Mucosa of descending colon (tissue), 3 donors: ENCODE measurements around the gene HELB. TPM values are rescaled to one million over a fixed set of nuclear protein-coding genes. Genes with fewer than 3 reads are reported as not detected.

Experiments used
- ATAC-seq: fragments of 200-7000 bp; cut with Tn5 transposase; one replicate; pipeline ENCODE4 v1.9.1; 2020; ENCODE audit warnings: mild to moderate bottlenecking, moderate library complexity
- DNase-seq, 3 donors: peaks; one replicate each; pipeline ENCODE4 v3.0.0-alpha.2; 2020
- H3K36me3 ChIP-seq: fragments of 200-600 bp; one replicate; pipeline ENCODE4 v1.8.0; 2021; ENCODE audit warnings: low read depth, mild to moderate bottlenecking
- H3K4me1 ChIP-seq: fragments of 200-600 bp; one replicate; pipeline ENCODE4 v1.8.0; 2021; ENCODE audit warnings: low read depth, mild to moderate bottlenecking
- H3K4me3 ChIP-seq: fragments of 200-600 bp; one replicate; pipeline ENCODE4 v1.8.0; 2021; ENCODE audit warnings: mild to moderate bottlenecking
- H3K9me3 ChIP-seq: fragments of 200-600 bp; one replicate; pipeline ENCODE4 v1.8.0; 2021; ENCODE audit warnings: mild to moderate bottlenecking
- intact Hi-C, 2 donors: fragments of 100-400 bp; cut with DNase I in 1 of 2; cut with micrococcal nuclease in 1 of 2; formaldehyde crosslinking; loops; one replicate each; pipeline versions ENCODE4 v1.11.0 to v1.11.1; 2022; cut with DNase I, micrococcal nuclease
- total RNA-seq, 3 donors: library from RNA; stranded (reverse); fragmentation: NEBNext Ultra II Directional in 2 of 3; extraction: Animal tissue kit (Norgen Biotek cat#: 25700) in 2 of 3; gene quantifications; one replicate each; pipeline versions ENCODE4 v1.2.1 to v1.2.4, GENCODE V29; 2021 to 2023
- TF ChIP-seq, protein P1 (sequence below): fragments of 200-600 bp; IDR thresholded peaks from one replicate; pipeline ENCODE4 v1.8.0; 2022; ENCODE audit warnings: antibody characterized with exemption, mild to moderate bottlenecking
- donor health status: DM: no; HTN: no; CAD: no; lungs with moderate emphysema.
- donor health status: DM: no; HTN: no; CAD: no.
- donor health status: DM: no; HTN: yes; CAD: no.

HELB gene
- total RNA-seq, 3 donors from 2014 or later = 3.8 to 6.0 (median 5.4) TPM

DNA sequence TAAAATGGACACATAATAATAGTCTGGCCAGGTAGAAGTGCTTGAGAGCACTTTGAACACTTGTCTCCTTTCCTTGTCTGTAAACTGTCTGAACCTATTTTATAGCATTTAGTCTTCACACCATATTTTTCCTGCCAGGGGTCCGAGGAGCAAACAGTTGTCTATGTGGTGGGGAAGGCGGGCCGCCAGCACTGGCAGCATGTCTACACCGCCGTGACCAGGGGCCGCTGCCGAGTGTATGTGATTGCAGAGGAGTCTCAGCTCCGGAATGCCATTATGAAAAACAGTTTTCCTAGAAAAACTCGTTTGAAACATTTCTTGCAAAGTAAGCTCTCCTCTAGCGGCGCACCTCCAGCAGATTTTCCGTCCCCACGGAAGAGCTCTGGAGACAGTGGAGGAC is 28.7 kb downstream of the HELB start:
- H3K36me3 ChIP-seq = no peaks in the 10 kb centered on the region
- ATAC-seq = no peak
- H3K9me3 ChIP-seq = no peaks in the 10 kb centered on the region
- TF ChIP-seq, protein P1, sequence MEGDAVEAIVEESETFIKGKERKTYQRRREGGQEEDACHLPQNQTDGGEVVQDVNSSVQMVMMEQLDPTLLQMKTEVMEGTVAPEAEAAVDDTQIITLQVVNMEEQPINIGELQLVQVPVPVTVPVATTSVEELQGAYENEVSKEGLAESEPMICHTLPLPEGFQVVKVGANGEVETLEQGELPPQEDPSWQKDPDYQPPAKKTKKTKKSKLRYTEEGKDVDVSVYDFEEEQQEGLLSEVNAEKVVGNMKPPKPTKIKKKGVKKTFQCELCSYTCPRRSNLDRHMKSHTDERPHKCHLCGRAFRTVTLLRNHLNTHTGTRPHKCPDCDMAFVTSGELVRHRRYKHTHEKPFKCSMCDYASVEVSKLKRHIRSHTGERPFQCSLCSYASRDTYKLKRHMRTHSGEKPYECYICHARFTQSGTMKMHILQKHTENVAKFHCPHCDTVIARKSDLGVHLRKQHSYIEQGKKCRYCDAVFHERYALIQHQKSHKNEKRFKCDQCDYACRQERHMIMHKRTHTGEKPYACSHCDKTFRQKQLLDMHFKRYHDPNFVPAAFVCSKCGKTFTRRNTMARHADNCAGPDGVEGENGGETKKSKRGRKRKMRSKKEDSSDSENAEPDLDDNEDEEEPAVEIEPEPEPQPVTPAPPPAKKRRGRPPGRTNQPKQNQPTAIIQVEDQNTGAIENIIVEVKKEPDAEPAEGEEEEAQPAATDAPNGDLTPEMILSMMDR = no peak
- no peak overlapping the region for H3K4me3 ChIP-seq
- intact Hi-C loops = no loop called here
- no peaks in the 10 kb centered on the region for H3K4me1 ChIP-seq
- no peak for DNase-seq

DNA sequence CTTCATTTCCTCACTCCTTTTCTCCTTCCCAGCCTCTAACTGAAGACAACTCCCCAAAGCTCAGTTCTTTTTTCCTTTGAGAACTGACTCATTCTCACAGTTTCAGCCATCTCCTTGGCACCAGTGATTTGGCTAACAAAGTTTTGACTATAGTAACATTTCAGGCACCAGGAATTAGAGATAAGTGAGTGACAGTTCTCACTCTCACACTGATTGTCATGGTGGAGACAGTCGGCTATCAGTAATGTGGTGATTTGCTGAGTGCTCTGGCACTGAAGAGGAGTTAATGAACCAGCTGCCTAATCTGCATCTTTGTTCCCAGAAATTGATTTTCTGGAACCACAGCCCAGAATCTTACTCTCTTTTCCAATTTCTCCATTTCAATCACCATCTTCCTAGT is 29.5 kb downstream of the HELB start:
- no peaks in the 10 kb centered on the region for H3K4me1 ChIP-seq
- DNase-seq (no peak), ATAC-seq (no peak)
- no peak overlapping the region for H3K4me3 ChIP-seq
- TF ChIP-seq, protein P1 = no peak
- intact Hi-C loops = no loop called here
- H3K36me3 ChIP-seq = no peaks in the 10 kb centered on the region
- no peaks in the 10 kb centered on the region for H3K9me3 ChIP-seq

DNA sequence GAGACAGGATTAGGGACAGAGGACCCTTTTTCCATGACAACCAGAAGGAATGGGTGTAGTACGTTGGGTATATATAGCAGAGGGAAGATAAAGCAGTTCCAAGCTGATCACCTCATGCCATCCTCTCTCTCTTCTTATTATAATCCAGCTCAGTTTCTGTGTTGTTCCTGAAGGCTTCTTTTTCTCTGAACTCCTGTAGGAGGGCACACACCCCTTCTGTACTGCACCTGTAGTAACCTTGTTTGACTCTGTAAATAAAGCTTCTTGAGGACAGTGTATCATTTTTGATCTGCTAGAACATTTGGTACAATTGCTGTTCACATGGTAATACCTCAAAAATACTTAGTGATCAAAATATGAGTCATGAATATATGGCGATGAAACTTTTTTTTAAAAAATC is 33.5 kb downstream of the HELB start:
- Histone ChIP-seq H3K9me3 (no peaks in the 10 kb centered on the region), H3K4me1 (no peaks in the 10 kb centered on the region), H3K4me3 (no peak overlapping the region), H3K36me3 (peaks cover under 1% of the 10 kb centered on the region)
- no peak for DNase-seq
- no peak for ATAC-seq
- intact Hi-C loops = no loop called here
- TF ChIP-seq, protein P1 = no peak

DNA sequence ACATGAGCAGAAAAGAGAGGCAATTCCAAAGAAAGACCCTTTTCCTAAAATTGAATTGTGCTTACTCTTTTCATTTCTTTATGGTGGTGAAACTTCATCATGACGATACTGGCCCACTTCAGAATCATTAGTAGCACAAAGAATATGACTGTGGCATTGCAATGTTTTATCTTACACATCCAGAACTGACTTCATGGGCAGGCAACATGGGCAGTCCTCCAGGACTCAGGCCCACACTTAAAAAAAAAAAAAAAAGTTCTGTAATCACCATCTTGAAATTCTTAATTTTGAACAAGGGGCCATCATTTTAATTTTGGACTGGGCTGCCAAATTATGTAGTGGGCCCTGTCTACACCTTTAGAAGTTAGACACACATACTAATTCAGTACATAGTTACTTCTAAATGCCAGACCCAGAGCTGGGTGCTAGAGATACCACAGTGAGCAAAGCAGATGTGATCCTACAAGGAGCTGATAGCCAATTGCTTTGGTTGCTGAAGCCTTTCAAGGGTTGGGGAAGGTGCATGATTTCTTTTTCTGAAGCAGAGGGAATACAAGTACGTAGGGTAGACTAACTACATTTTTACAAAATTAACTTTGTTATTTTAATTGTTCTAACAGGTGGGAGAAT is 35.2 kb downstream of the HELB start:
- intact Hi-C loops = no loop called here
- H3K36me3 ChIP-seq = peaks cover 7% of the 10 kb centered on the region
- H3K4me1 ChIP-seq = no peaks in the 10 kb centered on the region
- TF ChIP-seq, protein P1 = no peak
- H3K4me3 ChIP-seq = no peak overlapping the region
- peaks cover 12% of the 10 kb centered on the region for H3K9me3 ChIP-seq
- ATAC-seq = no peak
- DNase-seq = no peak

- Histone ChIP-seq H3K4me3 (no peak overlapping the region), H3K4me1 (no peaks in the 10 kb centered on the region), H3K36me3 (peaks cover 7% of the 10 kb centered on the region), H3K9me3 (peaks cover 12% of the 10 kb centered on the region)
- ATAC-seq (no peak), DNase-seq (no peak)
- TF ChIP-seq, protein P1 = no peak
- intact Hi-C loops = no loop called here
These were observed 37.8 kb downstream of the HELB start for GRCh38 chr12:66340131-66340530.

- Histone ChIP-seq H3K4me3 (no peak overlapping the region), H3K36me3 (peaks cover 7% of the 10 kb centered on the region), H3K4me1 (no peaks in the 10 kb centered on the region), H3K9me3 (peaks cover 12% of the 10 kb centered on the region)
- intact Hi-C loops = no loop called here
- ATAC-seq (no peak), DNase-seq (no peak)
- TF ChIP-seq, protein P1 = no peak
These were observed 38.8 kb downstream of the HELB start for GRCh38 chr12:66341126-66341525.
